Transverse colon (tissue), 4 donors: ENCODE data around the gene TFG.

Experiments used
- CTCF ChIP-seq, 5 experiments: fragments of 200-600 bp in 3 of 5; fragments of 450-650 bp in 2 of 5; sonication (generic) in 3 of 5; IDR thresholded peaks; 1 replicate in 2 of 5; 2 replicates in 3 of 5; pipeline ENCODE4 v1.5.1; 2016 to 2017; ENCODE audit warnings: antibody characterized with exemption in 5 of 5, inconsistent platforms in 3 of 5, mild to moderate bottlenecking in 2 of 5, moderate library complexity in 1 of 5
- POLR2A ChIP-seq: fragments of 450-650 bp; IDR thresholded peaks from one replicate; pipeline ENCODE4 v1.6.1; 2016; ENCODE audit warnings: antibody characterized with exemption, mild to moderate bottlenecking, moderate library complexity
- POLR2AphosphoS5 ChIP-seq, 3 donors: sonication (generic); formaldehyde crosslinking; IDR thresholded peaks; one replicate each; pipeline ENCODE4 v1.6.1; 2016; ENCODE audit warnings: antibody characterized with exemption in 3 of 3

DNA sequence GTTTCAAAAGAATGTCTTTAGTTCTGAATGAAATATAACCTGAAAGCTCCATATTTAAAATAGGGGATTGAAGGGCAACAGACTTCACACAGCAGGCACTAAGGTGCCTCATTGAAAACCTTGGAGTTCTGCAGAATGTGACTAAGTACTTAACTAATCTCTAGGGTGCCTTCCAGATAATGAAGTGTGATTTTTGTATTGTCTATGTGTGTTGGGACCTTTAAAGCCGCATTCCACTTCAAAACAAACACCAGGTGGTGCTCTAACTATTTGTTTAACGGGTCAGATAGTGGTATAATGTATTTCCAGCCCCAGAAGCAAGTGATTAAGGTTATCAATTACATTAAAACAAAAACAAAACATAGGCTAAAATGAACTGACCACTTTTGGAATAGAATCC is 28.0 kb downstream of the TFG start:
- peak in 3 of 5 experiments; percentile 20 to 31 (median 24) for TF ChIP-seq CTCF (IDR thresholded peaks at IDR 0.05)
- no peak for TF ChIP-seq POLR2A
- no peak for TF ChIP-seq POLR2AphosphoS5 (IDR thresholded peaks at IDR 0.05)
